ENCODE results near the gene SLC66A2.

SLC66A2 gene

GRCh38 chr18:79852561-79853302, 98.7 kb downstream of the SLC66A2 start:
- no peak overlapping the region for H3K4me3 Mint-ChIP-seq
- H3K27ac Mint-ChIP-seq, result no peak overlapping the region
- peaks cover 6% of the 10 kb centered on the region for H3K27me3 Mint-ChIP-seq (ENCODE audit: low read depth)
- no peaks in the 10 kb centered on the region for H3K36me3 Mint-ChIP-seq (ENCODE audit: low read depth)
- no peaks in the 10 kb centered on the region for H3K9me3 Mint-ChIP-seq
- peaks cover 10% of the 10 kb centered on the region for H3K4me1 Mint-ChIP-seq
- TF ChIP-seq, protein P1, sequence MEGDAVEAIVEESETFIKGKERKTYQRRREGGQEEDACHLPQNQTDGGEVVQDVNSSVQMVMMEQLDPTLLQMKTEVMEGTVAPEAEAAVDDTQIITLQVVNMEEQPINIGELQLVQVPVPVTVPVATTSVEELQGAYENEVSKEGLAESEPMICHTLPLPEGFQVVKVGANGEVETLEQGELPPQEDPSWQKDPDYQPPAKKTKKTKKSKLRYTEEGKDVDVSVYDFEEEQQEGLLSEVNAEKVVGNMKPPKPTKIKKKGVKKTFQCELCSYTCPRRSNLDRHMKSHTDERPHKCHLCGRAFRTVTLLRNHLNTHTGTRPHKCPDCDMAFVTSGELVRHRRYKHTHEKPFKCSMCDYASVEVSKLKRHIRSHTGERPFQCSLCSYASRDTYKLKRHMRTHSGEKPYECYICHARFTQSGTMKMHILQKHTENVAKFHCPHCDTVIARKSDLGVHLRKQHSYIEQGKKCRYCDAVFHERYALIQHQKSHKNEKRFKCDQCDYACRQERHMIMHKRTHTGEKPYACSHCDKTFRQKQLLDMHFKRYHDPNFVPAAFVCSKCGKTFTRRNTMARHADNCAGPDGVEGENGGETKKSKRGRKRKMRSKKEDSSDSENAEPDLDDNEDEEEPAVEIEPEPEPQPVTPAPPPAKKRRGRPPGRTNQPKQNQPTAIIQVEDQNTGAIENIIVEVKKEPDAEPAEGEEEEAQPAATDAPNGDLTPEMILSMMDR (IDR thresholded peaks at IDR 0.05; ENCODE audit: unreplicated experiment in 3 of 3), result no peak

All from nephron (organoid).